HepG2 (cell line): ENCODE measurements around the gene COQ9. TPM values are rescaled to one million over a fixed set of nuclear protein-coding genes. Genes with fewer than 3 reads are reported as not detected.

Source experiments
- ATRX ChIP-seq: sonication (generic); formaldehyde crosslinking; IDR thresholded peaks from 2 replicates; pipeline ENCODE4 v1.4.0; 2020; ENCODE audit warnings: missing genetic modification reagents, borderline replicate concordance
- MYNN ChIP-seq: sonication (generic); formaldehyde crosslinking; IDR thresholded peaks from 2 replicates; pipeline ENCODE4 v1.4.0; 2020; ENCODE audit warnings: mild to moderate bottlenecking, low read depth, missing genetic modification reagents
- SNAI1 ChIP-seq: sonication (generic); formaldehyde crosslinking; IDR thresholded peaks from 2 replicates; pipeline ENCODE4 v1.5.0; 2020; ENCODE audit warnings: mild to moderate bottlenecking, missing genetic modification reagents, borderline replicate concordance
- THRA ChIP-seq: sonication (generic); formaldehyde crosslinking; IDR thresholded peaks from 2 replicates; pipeline ENCODE4 v1.4.0; 2020; ENCODE audit warnings: missing genetic modification reagents, borderline replicate concordance
- ZNF784 ChIP-seq: sonication (generic); formaldehyde crosslinking; IDR thresholded peaks from 2 replicates; pipeline ENCODE4 v1.5.1; 2020; ENCODE audit warnings: missing genetic modification reagents, mild to moderate bottlenecking, borderline replicate concordance
- ZSCAN31 ChIP-seq: sonication (generic); formaldehyde crosslinking; IDR thresholded peaks from 2 replicates; pipeline ENCODE4 v1.5.0; 2020; ENCODE audit warnings: low read depth, mild to moderate bottlenecking, missing genetic modification reagents
- polyA plus RNA-seq, 8 experiments: library from polyadenylated mRNA; depleted of rRNA in 3 of 8; stranded (reverse) in 7 of 8; unstranded in 1 of 8; fragments of >200 nt; fragmentation: Illumina TruSeq in 4 of 8; extraction: Trizol in 4 of 8; gene quantifications; 2 replicates each; pipeline versions ENCODE4 v1.2.1 to v1.2.3, GENCODE V29; 2011 to 2016; ENCODE audit warnings: low read depth in 4 of 8, missing spikeins in 1 of 8, mixed read lengths in 1 of 8; ENCODE audit not compliant: insufficient read depth in 1 of 8
- total RNA-seq, 5 experiments: library from RNA; depleted of rRNA; stranded (reverse); fragments of >200 nt; fragmentation: Illumina TruSeq; extraction: Trizol; gene quantifications; 2 replicates each; pipeline ENCODE4 v1.2.3, GENCODE V29; 2016; ENCODE audit warnings: low read depth in 1 of 5
- TF ChIP-seq, protein P1 (sequence below): sonication (generic); formaldehyde crosslinking; IDR thresholded peaks from 2 replicates; pipeline ENCODE4 v1.8.0; 2022; ENCODE audit warnings: missing genetic modification reagents, low read depth, mild to moderate bottlenecking, borderline replicate concordance

The COQ9 gene
- total and polyA plus RNA-seq, 2 of the 13 experiments (the other 11 are each of a cell fraction or from before 2014, with no cell fraction given): 57.5 to 108 TPM

- TF ChIP-seq THRA (CRISPR knock-in tag) (no peak), ZSCAN31 (CRISPR knock-in tag) (peak; percentile 62; the same call in 1 of the 2 replicates), MYNN (CRISPR knock-in tag) (no peak), ZNF784 (no peak), SNAI1 (CRISPR knock-in tag) (no peak), ATRX (CRISPR knock-in tag) (no peak)
- TF ChIP-seq, protein P1, sequence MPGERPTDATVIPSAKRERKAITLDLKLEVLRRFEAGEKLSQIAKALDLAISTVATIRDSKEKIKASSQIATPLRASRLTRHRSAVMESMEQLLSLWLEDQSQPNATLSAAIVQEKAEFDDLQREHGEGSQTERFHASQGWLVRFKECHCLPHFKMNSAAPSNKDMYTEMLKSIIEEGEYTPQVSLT (CRISPR knock-in tag): no peak
Observed at GRCh38 chr16:57485916-57486857, 38.9 kb downstream of the COQ9 start, which contains the start of gene DOK4 (continued).
